Measurements from ENCODE around the gene R3HDML.

R3HDML gene

DNA sequence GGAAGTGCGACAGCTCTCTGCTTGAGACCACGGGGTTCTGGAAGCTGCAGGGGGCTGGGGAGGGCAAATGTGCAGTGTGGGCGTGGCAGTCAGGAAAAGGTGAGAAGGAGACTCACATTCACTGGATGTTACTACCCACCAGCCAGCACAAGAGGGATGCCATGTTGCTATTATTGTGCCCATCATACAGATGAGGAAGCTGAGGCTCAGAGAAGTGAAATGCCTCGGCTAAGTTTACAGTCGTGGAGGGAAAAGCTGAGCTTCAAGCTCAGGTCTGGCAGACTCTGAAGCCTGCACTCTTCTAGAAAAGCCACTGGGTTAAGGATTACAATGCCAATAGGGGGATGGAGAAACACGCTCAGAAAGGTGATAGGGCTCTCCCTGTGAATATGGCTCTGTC is 53.0 kb downstream of the R3HDML start:
- no peak for DNase-seq (ENCODE audit: low read depth)
- TF ChIP-seq, protein P1, sequence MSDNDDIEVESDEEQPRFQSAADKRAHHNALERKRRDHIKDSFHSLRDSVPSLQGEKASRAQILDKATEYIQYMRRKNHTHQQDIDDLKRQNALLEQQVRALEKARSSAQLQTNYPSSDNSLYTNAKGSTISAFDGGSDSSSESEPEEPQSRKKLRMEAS (IDR thresholded peaks at IDR 0.05; ENCODE audit: low read depth, low read length) = no peak
- no peak for TF ChIP-seq MYC (IDR thresholded peaks at IDR 0.05; ENCODE audit: low read depth, low read length)
- TF ChIP-seq, protein P2, sequence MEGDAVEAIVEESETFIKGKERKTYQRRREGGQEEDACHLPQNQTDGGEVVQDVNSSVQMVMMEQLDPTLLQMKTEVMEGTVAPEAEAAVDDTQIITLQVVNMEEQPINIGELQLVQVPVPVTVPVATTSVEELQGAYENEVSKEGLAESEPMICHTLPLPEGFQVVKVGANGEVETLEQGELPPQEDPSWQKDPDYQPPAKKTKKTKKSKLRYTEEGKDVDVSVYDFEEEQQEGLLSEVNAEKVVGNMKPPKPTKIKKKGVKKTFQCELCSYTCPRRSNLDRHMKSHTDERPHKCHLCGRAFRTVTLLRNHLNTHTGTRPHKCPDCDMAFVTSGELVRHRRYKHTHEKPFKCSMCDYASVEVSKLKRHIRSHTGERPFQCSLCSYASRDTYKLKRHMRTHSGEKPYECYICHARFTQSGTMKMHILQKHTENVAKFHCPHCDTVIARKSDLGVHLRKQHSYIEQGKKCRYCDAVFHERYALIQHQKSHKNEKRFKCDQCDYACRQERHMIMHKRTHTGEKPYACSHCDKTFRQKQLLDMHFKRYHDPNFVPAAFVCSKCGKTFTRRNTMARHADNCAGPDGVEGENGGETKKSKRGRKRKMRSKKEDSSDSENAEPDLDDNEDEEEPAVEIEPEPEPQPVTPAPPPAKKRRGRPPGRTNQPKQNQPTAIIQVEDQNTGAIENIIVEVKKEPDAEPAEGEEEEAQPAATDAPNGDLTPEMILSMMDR (IDR thresholded peaks at IDR 0.05; ENCODE audit: low read depth, low read length) = no peak
- TF ChIP-seq POLR2A (IDR thresholded peaks at IDR 0.05; ENCODE audit: extremely low read depth, insufficient read length) = no peak
- H3K4me3 ChIP-seq (ENCODE audit: low read depth, low read length) = no peak overlapping the region

DNA sequence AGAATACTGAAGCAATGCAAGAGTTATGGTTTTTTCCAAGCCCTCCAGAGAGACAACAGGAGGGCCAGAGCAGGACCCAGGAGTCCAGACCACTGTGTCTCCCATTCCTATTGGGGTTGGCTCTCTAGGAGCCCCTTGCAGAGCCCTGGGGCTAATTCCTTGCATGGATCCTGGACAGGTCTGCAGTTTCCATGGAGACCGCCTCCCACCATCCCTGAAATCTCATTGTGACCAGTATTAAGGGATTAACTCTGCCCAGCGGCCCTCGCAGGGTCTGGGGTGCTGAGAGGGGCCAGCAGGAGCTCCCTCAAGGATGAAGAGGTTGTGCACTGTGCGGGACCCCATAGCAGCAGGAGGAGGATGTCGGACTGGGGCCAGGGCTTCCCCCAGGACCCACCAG is 53.4 kb downstream of the R3HDML start:
- TF ChIP-seq, protein P2 (IDR thresholded peaks at IDR 0.05; ENCODE audit: low read depth, low read length) = no peak
- no peak for TF ChIP-seq MYC (IDR thresholded peaks at IDR 0.05; ENCODE audit: low read depth, low read length)
- TF ChIP-seq, protein P1 (IDR thresholded peaks at IDR 0.05; ENCODE audit: low read depth, low read length) = no peak
- TF ChIP-seq POLR2A (IDR thresholded peaks at IDR 0.05; ENCODE audit: extremely low read depth, insufficient read length) = no peak
- DNase-seq (ENCODE audit: low read depth) = no peak
- no peak overlapping the region for H3K4me3 ChIP-seq (ENCODE audit: low read depth, low read length)

DNA sequence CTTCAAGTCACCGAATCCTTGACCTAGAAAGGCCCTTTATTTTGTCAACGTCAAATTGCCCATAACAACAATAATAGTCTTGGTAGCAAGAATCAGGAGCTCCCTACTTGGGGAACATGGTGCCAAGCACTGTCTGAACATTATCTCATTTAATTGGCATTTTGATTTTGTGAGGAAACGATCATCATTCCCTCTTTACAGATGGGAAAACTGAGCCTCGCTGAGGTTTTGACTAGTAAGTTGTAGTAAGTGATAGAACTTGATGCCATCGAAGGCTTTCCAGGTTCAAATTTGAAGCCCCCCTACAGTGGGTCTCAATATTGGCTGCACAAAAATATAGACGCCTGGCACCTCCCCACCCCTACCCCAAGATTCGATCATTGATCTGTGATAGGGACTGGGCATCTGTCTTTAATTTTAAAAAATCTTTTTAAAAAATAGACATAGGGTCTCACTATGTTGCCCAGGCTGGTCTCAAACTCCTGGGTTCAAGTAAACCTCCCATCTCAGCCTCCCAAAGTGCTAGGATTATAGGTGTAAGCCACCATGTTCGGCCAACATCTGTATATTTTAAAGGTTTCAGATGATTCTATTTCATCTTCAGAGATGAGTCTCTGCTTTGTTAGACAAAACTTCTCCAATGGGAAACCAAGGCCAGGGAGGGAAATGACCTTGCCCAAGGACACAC is 55.4 kb downstream of the R3HDML start:
- TF ChIP-seq, protein P2 (IDR thresholded peaks at IDR 0.05; ENCODE audit: low read depth, low read length) = no peak
- no peak for TF ChIP-seq POLR2A (IDR thresholded peaks at IDR 0.05; ENCODE audit: extremely low read depth, insufficient read length)
- TF ChIP-seq, protein P1 (IDR thresholded peaks at IDR 0.05; ENCODE audit: low read depth, low read length) = no peak
- no peak for TF ChIP-seq MYC (IDR thresholded peaks at IDR 0.05; ENCODE audit: low read depth, low read length)
- no peak for DNase-seq (ENCODE audit: low read depth)
- no peak overlapping the region for H3K4me3 ChIP-seq (ENCODE audit: low read depth, low read length)

DNA sequence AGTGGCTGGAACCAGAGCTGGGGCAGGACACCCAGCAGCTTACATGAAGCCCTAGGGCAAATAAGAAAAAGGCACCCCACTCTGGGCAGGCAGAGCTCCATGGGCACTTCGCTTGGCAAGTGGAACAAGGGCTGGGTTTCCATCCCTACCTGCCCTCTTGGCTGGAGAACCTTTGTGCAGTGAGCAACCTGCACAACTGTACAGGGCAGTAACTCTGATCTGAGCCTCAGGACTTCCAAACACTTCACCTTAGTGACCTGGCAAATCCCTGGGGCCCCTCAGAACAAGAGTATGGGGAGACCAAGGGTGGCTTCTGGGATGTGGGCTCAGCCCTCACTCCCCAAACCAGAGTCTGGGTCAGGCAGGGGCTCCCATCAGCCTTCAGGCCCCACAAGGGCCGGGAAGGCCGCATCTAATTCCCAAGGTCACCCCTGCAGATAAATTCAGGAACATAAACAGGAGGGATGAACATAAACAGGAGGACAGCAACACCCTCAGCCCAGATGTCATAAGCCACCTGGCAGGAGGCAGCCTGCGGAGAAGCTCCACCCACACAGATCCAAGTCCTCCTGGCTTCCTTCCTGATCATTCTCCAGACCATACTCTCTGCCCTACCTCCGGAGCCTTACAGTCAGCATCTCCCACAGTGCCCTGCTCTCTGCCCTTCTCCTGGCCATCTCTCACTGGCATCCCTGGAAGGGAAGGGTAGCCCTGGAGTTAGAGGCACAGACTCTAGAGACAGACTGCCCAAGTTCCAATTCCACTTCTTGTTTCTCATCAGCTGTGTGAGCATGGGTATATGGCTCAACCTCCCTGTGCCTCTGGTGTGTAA is 56.1 kb downstream of the R3HDML start:
- H3K4me3 ChIP-seq (ENCODE audit: low read depth, low read length) = no peak overlapping the region
- TF ChIP-seq, protein P1 (IDR thresholded peaks at IDR 0.05; ENCODE audit: low read depth, low read length) = no peak
- no peak for TF ChIP-seq POLR2A (IDR thresholded peaks at IDR 0.05; ENCODE audit: extremely low read depth, insufficient read length)
- no peak for TF ChIP-seq MYC (IDR thresholded peaks at IDR 0.05; ENCODE audit: low read depth, low read length)
- TF ChIP-seq, protein P2 (IDR thresholded peaks at IDR 0.05; ENCODE audit: low read depth, low read length) = no peak
- no peak for DNase-seq (ENCODE audit: low read depth)

DNA sequence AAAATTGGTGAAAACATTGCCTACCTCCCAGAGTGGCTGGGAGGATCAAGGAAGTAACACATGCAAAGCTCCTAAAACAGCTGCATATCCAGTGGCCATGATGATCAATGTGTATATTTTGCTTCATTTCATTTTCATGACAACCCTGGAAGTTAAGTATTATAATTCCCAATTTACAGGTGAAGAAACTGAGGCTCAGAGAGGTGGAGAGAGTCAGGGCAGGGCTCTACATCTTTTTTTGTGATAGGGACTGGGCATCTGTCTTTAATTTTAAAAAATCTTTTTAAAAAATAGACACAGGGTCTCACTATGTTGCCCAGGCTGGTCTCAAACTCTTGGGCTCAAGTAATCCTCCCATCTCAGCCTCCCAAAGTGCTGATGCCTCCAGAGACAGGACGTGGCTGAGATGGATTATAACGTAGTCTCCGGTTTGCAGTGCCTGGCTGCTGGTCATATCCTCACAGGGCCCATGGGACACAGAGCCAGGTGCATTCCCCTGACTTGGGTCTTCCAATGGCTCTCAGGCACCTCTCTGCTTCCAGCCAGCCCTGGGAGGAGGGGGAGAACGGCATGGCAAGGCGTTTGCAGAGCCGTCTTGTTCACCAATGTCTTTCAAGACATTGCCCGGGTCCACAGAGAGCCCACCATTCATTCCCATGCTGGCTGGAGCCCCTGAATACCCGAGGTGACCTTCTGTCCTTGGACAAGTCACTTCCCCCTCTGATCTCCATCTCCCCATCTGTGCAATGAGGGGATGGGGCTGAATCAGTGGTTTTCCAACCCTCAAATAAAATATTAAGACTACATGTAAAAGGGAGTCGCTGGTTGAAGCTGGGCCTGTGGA is 57.0 kb downstream of the R3HDML start:
- TF ChIP-seq POLR2A (IDR thresholded peaks at IDR 0.05; ENCODE audit: extremely low read depth, insufficient read length) = no peak
- TF ChIP-seq MYC (IDR thresholded peaks at IDR 0.05; ENCODE audit: low read depth, low read length) = no peak
- TF ChIP-seq, protein P2 (IDR thresholded peaks at IDR 0.05; ENCODE audit: low read depth, low read length) = no peak
- TF ChIP-seq, protein P1 (IDR thresholded peaks at IDR 0.05; ENCODE audit: low read depth, low read length) = no peak
- peak; percentile 20 for DNase-seq (ENCODE audit: low read depth)
- H3K4me3 ChIP-seq (ENCODE audit: low read depth, low read length) = no peak overlapping the region
